GM19193 (cell line): Measurements from ENCODE around the gene TMEM140.

Experiments
- POLR2A ChIP-seq: IDR thresholded peaks from 4 replicates; pipeline ENCODE4 v1.6.1; 2011; ENCODE audit not compliant: insufficient read depth, insufficient read length; ENCODE audit errors: extremely low read depth

TMEM140 gene

DNA sequence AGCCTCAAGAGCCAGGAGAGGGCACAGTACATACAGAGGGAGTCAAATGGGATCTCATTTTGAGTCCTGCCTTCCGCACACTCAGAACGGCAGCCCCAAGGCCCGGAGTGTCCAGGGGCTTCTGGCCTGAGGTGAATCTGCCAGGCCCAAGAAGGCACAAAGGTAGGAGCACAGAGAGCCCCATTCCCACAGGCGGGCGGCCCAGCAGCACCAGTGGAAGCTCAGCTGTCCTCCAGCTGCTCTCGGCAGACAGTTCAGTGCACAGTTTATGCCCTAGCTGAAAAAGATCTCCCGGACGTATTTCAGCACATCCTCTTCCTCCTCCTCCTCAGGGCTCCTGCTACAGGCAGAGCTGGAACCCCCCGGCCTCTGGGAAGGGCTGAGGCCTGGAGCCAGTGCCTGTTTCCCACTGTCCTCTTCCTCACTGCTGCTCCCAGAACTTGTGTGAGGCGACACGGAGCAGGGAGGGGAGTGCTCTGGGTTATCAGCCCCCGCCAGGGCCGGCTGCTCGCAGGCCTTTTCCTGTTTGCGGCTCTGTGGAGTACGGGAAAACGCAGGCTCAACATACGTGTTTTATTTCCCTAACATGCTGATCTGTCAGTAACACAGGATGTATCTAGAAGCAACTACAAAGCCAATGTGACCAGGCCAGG lies 18.6 kb downstream of the TMEM140 start:
- TF ChIP-seq POLR2A = no peak

DNA sequence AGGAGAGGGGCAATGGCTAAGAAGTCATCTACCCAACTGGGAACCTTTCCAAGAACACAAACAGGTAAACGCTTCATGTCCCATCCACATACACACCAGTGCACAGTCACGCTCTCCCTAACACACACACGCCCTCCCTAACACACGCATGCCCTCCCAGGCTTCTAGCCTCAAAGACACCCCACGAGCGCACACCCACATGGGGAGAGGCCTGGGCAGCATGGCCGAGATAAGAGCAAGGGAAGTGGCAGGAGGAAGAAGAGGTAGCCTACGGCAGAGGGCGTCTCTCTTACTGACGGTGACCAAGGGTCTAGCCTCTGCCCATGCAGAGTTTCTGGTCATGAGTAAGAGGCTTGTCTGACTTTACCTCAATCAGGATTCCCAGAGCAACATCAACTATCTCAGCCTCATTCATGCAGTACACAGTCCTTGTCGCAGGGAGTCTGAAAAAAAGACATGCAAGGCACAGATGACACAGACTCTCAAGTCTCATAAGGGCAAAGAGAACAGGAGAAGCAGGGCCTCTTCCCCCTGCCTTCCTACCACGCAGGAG lies 19.6 kb downstream of the TMEM140 start:
- TF ChIP-seq POLR2A = no peak

DNA sequence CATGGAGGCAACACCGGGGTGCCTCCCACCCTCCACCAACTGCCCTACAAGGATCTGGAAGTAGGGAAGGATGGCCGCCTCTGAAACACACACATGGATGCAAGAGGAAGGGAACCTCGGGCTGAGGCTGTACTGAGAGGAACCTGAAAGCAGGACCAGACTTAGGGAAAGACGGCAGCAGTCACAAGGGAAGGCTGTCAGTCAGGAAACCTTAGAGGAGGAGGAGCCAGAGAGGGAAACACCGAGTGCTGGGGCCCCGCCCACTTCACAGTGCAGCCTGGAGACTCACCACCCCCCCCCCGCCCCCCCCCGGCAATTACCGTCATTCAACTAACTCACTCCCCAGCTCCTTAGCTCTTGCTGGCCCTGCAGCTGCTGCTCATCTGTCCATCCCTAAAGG lies 20.1 kb downstream of the TMEM140 start:
- TF ChIP-seq POLR2A = no peak

DNA sequence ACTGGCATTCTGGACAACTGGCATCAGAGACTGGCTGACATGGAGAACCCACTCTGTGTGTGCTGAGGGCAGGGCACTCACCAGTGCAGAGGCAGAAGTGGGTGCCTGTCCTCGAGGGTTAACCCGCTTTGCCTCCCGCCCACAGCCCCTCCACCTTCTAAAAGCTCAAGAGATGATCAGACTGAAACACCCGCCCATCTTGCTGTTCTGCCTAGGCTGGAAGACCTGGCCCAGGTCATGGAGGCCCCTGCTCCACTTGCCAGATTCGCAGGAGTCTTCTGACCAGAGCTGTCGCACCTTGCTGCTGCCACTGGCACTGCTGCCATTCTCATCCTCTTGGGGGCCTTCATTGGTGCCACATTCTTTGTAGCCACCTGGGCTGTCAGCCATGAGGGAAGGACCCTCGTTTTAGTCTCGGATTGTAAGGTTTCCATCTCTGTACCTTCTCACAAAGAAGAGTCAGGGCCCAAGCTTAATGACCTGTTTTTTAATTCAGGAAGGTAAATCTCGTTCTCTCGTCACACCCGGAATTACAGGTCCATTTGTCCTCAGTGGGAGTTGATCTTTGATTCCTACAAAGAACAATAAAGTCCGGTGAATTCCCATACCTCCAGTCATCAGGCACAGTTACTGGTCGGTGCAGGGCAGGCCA lies 20.7 kb downstream of the TMEM140 start:
- peak; percentile 2 for TF ChIP-seq POLR2A

DNA sequence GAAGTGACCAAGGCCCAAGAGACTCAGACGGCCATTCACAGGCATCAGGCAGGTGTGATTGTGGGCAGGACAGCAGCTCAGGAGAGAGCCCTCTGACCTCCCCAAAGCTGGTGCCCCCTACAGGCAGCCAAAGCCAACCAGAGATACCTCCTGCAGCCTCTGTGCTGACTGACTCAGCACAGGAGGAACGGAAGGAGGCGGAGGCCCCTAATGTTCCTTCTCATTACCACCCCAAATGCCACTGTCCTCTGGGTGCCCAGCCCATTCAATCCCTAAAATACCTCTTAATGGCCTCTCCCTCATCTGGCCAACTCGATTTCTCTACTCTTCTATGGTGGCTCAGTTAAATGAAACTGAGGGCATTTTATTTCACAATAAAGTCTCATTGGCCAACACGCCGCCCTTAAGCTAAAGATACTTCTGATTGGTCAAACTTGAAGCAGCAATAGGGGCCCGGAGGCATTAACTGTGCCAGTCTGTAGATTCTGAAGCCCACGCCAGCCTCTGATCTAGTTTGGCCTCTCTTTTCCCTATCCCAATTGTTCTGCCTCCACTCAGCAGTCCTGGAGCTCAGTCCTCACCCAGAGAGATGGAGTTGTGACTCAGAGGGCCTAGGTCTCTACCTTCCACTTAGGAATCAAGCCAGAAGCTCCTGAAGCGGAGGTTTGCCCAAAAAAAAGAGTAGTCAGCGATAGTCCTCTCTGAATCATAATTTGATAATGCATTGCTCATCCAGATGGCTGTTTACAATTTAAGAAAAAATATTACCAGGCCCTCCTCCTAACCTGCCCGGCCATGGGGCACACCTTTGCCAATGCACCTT lies 21.5 kb downstream of the TMEM140 start:
- TF ChIP-seq POLR2A = peak; percentile 42

DNA sequence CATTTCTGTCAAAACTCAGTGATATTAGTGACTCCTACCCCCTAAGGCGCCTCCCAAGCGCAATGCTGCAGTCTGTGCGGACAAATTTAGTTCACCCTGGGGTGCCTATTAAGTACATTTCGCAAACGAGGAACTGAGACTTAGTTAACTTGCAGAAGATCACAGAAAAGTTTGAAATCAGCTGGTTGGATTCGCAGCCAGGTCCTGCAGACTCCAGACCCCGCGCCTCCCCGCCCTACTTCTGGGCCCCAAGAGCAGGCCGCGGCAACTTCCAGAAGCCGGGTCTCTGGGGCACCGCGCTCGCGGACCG lies 22.0 kb downstream of the TMEM140 start:
- TF ChIP-seq POLR2A = no peak

DNA sequence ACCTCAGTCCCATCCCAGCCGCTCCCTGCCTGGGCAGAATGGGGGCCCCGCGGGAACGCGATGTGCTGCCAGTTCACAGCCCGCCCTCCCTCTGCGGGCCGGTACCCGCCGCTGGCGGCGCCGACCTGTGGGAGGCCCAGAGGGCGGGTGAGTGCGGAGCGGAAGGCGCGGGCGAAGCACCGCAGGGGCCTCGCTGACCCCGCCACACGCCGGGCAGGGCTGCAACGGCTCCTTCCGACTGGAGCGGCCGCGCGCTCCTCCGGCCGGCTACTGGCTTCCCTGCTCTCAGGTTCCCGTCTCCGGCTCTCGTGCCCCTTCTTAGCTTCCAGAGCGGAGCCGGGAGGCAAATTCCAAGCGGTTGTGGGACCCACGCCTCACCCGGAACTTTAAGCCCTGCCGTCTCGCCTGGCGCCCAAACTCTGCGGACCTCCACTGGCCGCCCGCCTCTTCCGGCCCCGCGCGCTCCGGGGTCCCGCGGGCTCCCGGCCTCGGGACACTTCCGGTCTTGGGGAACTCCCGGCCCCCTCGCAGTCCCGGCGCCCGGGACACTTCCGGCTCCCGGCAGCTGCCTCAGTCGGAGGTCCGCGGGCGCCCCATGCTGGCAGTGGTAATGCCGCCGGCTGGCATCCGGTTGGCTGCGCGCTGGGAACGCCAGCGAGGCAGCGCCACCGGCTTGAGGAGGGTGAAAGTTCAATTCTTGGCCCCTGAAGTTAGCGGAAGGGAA lies 22.6 kb downstream of the TMEM140 start, which contains the start of gene CYREN:
TSS of gene CYREN (minus strand) at position 434 of the 724 bp plus-strand sequence. CDS start 1,785 bp downstream, outside the sequence.
- peak; percentile 84 for TF ChIP-seq POLR2A

DNA sequence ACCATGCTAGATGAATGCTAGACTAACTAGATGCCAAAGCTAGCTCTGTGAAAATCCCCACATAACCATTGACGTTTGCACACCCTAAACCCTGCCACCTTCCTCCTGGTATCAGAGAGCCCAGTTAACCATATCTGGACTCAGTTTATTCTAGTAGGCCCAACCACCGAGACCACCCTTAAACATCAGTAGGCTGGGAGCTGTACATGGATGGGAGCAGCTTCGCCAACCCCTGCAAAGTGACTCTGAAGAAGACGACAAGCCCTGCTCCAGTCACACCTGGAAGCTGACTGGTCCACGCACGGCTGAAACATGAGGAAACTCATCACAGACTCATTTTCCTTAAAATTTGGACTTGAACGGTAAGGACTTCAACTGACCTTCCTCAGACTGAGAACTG lies 27.1 kb downstream of the TMEM140 start:
- TF ChIP-seq POLR2A = no peak

DNA sequence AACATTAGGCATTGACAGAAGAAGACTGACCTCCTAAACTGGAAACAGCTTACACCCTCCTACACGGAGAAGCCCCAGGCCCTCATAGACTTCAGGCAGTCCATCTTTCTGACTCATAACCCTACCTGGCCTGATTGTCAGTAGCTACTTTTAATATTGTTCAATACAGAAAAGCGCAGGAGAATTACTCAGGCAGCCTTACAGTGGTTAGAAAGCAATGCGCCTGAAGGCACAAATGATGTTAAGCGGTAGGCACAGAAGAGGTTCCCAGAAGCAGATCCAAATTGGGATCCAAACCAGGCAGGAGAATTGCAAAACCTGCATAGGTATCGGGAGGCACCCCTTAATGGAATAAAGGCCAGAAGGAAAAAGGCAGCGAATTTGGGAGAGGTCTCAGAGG lies 28.1 kb downstream of the TMEM140 start:
- TF ChIP-seq POLR2A = no peak

DNA sequence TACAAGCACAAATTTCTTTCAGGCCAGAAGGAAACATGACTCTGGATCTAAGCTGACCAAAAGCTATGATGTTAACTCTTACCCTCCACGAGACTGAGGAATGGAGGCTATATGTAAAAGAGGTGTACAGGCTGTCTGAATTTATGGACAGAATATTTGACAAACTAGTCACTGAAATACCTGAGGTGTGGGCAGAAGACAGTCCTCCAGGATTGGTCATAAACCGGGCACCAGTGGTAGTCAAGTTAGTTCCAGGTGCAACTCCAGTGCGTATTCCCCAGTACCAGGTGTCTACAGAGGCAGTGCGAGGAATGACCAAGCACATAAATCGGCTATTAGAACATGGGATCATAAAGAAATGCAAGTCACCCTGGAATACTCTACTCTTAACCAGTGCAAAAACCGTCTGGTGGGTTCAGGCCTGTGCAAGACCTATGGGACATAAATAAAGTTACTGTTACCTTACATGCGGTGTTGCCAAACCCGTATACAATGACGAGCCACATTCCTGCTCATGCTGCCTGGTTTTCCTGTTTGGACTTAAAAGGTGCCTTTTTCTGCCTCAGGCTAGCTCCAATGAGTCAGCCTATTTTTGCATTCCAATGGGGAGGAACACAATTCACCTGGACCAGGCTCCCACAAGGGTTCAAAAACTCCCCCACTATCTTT lies 29.3 kb downstream of the TMEM140 start:
- TF ChIP-seq POLR2A = no peak

DNA sequence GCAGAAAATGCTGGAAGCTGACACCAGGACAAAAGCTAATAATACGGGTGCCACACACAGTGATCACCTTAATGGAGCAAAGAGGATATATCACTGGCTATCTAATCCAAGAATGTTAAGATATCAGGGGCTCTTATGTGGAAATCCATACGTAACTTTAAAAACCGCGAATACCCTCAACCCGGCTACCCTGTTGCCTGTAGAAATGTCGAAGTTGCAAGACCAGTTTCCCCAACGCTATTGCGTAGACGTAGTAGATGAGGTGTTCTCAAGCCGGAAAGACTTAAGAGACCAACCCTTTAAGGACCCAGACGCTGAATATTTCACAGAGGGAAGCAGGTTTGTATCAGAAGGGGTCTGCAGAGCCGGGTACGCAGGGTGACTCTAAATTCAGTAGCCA lies 30.5 kb downstream of the TMEM140 start:
- no peak for TF ChIP-seq POLR2A

DNA sequence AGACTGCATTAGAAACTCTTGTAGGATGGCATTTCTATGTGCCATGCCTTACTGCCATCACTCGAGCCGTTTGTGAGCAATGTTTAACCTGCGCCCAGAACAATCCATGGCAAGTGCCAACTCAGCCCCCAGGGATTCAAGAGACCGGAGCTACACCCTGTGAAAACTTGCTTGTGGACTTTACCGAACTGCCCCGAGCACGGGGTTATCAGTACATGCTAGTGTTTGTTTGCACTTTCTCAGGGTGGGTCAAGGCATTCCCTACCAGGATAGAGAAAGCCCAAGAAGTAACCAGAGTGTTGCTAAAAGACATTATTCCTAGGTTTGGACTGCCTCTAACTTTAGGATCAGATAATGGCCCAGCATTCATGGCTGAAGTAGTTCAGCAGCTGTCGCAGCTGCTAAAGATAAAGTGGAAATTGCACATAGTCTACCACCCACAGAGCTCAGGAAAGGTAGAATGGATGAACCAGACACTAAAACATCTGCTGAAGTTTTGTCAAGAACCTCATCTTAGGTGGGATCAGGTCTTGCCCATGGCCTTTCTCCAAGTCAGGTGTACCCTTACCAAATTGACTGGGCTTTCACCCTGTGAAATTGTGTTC lies 31.6 kb downstream of the TMEM140 start:
- TF ChIP-seq POLR2A = no peak

DNA sequence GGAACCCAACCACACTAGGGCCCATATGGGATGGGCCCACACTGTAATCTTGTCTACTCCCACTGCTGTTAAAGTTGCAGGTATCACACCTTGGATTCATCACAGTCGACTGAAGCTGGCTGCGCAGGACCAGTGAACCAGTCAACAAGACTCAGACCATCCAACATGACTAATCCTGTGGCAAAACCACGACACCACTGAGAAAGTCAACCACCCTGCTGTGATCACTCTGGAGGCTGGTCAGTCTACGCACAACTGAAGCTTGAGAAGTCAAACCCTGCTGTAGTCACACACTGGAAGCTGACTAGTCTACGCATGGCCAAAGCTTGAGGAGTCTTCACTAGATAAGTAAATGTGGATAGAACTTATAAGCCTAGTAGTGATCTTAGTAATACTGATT lies 32.2 kb downstream of the TMEM140 start:
- TF ChIP-seq POLR2A = no peak
